ENCODE results near the gene C19orf85. TPM values are rescaled to one million over a fixed set of nuclear protein-coding genes. Genes with fewer than 3 reads are reported as not detected.
"Not testable (repeated sequence)": the region's sequence is repeated elsewhere in the genome, so short reads cannot be mapped to it uniquely, and the experiment has no call there.

Gene C19orf85
- total RNA-seq = not detected

- H3K36me3 Mint-ChIP-seq = no peaks in the 10 kb centered on the region
- ATAC-seq = no peak
- no peak within 1 kb of the TSS for H3K4me3 Mint-ChIP-seq
- H3K4me1 Mint-ChIP-seq (ENCODE audit: low read depth in 2 of 2) = peaks cover 17 to 21% of the 10 kb centered on the region in 2 donors
- no peaks in the 10 kb centered on the region for H3K27me3 Mint-ChIP-seq
- DNase-seq (ENCODE audit: low spot score) = no peak
- H3K27ac Mint-ChIP-seq = no peak within 1 kb of the TSS
- H3K9me3 Mint-ChIP-seq = no peaks in the 10 kb centered on the region
Observed at GRCh38 chr19:55464662-55465054, at the start of gene C19orf85. Gene C19orf85 (minus strand): TSS chr19:55464751. CDS start chr19:55464554, 197 bp downstream.

- Mint-ChIP-seq H3K4me3 (no peak overlapping the region), H3K27me3 (peaks cover 13 to 16% of the 10 kb centered on the region in 2 donors), H3K27ac (no peak overlapping the region), H3K4me1 (ENCODE audit: low read depth in 2 of 2) (peaks cover 10 to 12% of the 10 kb centered on the region in 2 donors), H3K36me3 (peaks cover 3% of the 10 kb centered on the region), H3K9me3 (no peaks in the 10 kb centered on the region)
- DNase-seq (ENCODE audit: low spot score) (no peak), ATAC-seq (no peak)
Observed at GRCh38 chr19:55508120-55508519, 43.6 kb upstream of the C19orf85 start.

- no peak overlapping the region for H3K27ac Mint-ChIP-seq
- H3K4me3 Mint-ChIP-seq = no peak overlapping the region
- DNase-seq (ENCODE audit: low spot score) (no peak), ATAC-seq (no peak)
- peaks cover 0 to 9% of the 10 kb centered on the region in 2 donors for H3K27me3 Mint-ChIP-seq
- H3K4me1 Mint-ChIP-seq (ENCODE audit: low read depth in 2 of 2) = peaks cover 21 to 29% of the 10 kb centered on the region in 2 donors
- H3K36me3 Mint-ChIP-seq = peaks cover 4% of the 10 kb centered on the region
- H3K9me3 Mint-ChIP-seq = no peaks in the 10 kb centered on the region
Observed at GRCh38 chr19:55504981-55505380, 40.4 kb upstream of the C19orf85 start.

GRCh38 chr19:55504252-55504603 is 39.7 kb upstream of the C19orf85 start:
- Mint-ChIP-seq H3K27ac (peak overlapping the region; percentile 40 to 74), H3K9me3 (no peaks in the 10 kb centered on the region), H3K4me1 (ENCODE audit: low read depth in 2 of 2) (peaks cover 21 to 29% of the 10 kb centered on the region in 2 donors), H3K36me3 (peaks cover 4% of the 10 kb centered on the region), H3K4me3 (peak overlapping the region; percentile 82), H3K27me3 (peaks cover 0 to 8% of the 10 kb centered on the region in 2 donors)
- DNase-seq (ENCODE audit: low spot score) (no peak), ATAC-seq (no peak)

- peak; percentile 93 for DNase-seq (ENCODE audit: low spot score)
- Mint-ChIP-seq H3K36me3 (peaks cover 4% of the 10 kb centered on the region), H3K4me1 (ENCODE audit: low read depth in 2 of 2) (peaks cover 21 to 29% of the 10 kb centered on the region in 2 donors), H3K27me3 (peaks cover 0 to 7% of the 10 kb centered on the region in 2 donors), H3K4me3 (peak overlapping the region; percentile 82), H3K9me3 (no peaks in the 10 kb centered on the region), H3K27ac (peak overlapping the region; percentile 40 to 74)
- ATAC-seq = peak; percentile 95 to 97
Observed at GRCh38 chr19:55503502-55504251, 39.1 kb upstream of the C19orf85 start.

- ATAC-seq (no peak), DNase-seq (ENCODE audit: low spot score) (no peak)
- peak overlapping the region; percentile 82 for H3K4me3 Mint-ChIP-seq
- H3K36me3 Mint-ChIP-seq = peaks cover 4% of the 10 kb centered on the region
- H3K9me3 Mint-ChIP-seq = no peaks in the 10 kb centered on the region
- peaks cover 21 to 29% of the 10 kb centered on the region in 2 donors for H3K4me1 Mint-ChIP-seq (ENCODE audit: low read depth in 2 of 2)
- H3K27ac Mint-ChIP-seq = peak overlapping the region; percentile 40 to 74
- peaks cover 0 to 6% of the 10 kb centered on the region in 2 donors for H3K27me3 Mint-ChIP-seq
Observed at GRCh38 chr19:55503157-55503501, 38.6 kb upstream of the C19orf85 start.

- Mint-ChIP-seq H3K27ac (no peak overlapping the region), H3K9me3 (no peaks in the 10 kb centered on the region), H3K27me3 (no peaks in the 10 kb centered on the region), H3K4me3 (peak overlapping the region; percentile 13), H3K4me1 (ENCODE audit: low read depth in 2 of 2) (peaks cover 21 to 29% of the 10 kb centered on the region in 2 donors), H3K36me3 (peaks cover 4% of the 10 kb centered on the region)
- no peak for ATAC-seq
- no peak for DNase-seq (ENCODE audit: low spot score)
Observed at GRCh38 chr19:55502197-55502952, 37.8 kb upstream of the C19orf85 start.

- Mint-ChIP-seq H3K27ac (no peak overlapping the region), H3K36me3 (peaks cover 4% of the 10 kb centered on the region), H3K27me3 (no peaks in the 10 kb centered on the region), H3K4me3 (no peak overlapping the region), H3K4me1 (ENCODE audit: low read depth in 2 of 2) (peaks cover 21 to 29% of the 10 kb centered on the region in 2 donors), H3K9me3 (no peaks in the 10 kb centered on the region)
- DNase-seq (ENCODE audit: low spot score) (no peak), ATAC-seq (no peak)
Observed at GRCh38 chr19:55500368-55500952, 35.9 kb upstream of the C19orf85 start.

- no peaks in the 10 kb centered on the region for H3K27me3 Mint-ChIP-seq
- H3K27ac Mint-ChIP-seq = no peak overlapping the region
- DNase-seq (ENCODE audit: low spot score) (no peak), ATAC-seq (no peak)
- no peak overlapping the region for H3K4me3 Mint-ChIP-seq
- H3K4me1 Mint-ChIP-seq (ENCODE audit: low read depth in 2 of 2) = peaks cover 13 to 18% of the 10 kb centered on the region in 2 donors
- H3K36me3 Mint-ChIP-seq = peaks cover 3% of the 10 kb centered on the region
- H3K9me3 Mint-ChIP-seq = no peaks in the 10 kb centered on the region
Observed at GRCh38 chr19:55498246-55498840, 33.8 kb upstream of the C19orf85 start.

- Mint-ChIP-seq H3K27ac (no peak overlapping the region), H3K4me3 (no peak overlapping the region), H3K4me1 (ENCODE audit: low read depth in 2 of 2) (peaks cover 9 to 13% of the 10 kb centered on the region in 2 donors), H3K36me3 (no peaks in the 10 kb centered on the region), H3K27me3 (peaks cover 0 to 2% of the 10 kb centered on the region in 2 donors), H3K9me3 (no peaks in the 10 kb centered on the region)
- DNase-seq (ENCODE audit: low spot score) (no peak), ATAC-seq (no peak)
Observed at GRCh38 chr19:55497763-55498162, 33.2 kb upstream of the C19orf85 start.

GRCh38 chr19:55496820-55497219 is 32.3 kb upstream of the C19orf85 start:
- not testable (repeated sequence) for H3K9me3 Mint-ChIP-seq; H3K27ac Mint-ChIP-seq; H3K4me3 Mint-ChIP-seq; H3K36me3 Mint-ChIP-seq; H3K4me1 Mint-ChIP-seq (ENCODE audit: low read depth in 2 of 2); ATAC-seq; DNase-seq (ENCODE audit: low spot score); H3K27me3 Mint-ChIP-seq

- DNase-seq (ENCODE audit: low spot score) (no peak), ATAC-seq (no peak)
- Mint-ChIP-seq H3K4me3 (no peak overlapping the region), H3K27me3 (peaks cover 0 to 6% of the 10 kb centered on the region in 2 donors), H3K27ac (no peak overlapping the region), H3K9me3 (no peaks in the 10 kb centered on the region), H3K4me1 (ENCODE audit: low read depth in 2 of 2) (no peaks in the 10 kb centered on the region), H3K36me3 (no peaks in the 10 kb centered on the region)
Observed at GRCh38 chr19:55495646-55496349, 31.2 kb upstream of the C19orf85 start.

GRCh38 chr19:55494172-55494761 is 29.7 kb upstream of the C19orf85 start:
- H3K4me3 Mint-ChIP-seq = no peak overlapping the region
- no peak overlapping the region for H3K27ac Mint-ChIP-seq
- H3K36me3 Mint-ChIP-seq = no peaks in the 10 kb centered on the region
- H3K4me1 Mint-ChIP-seq (ENCODE audit: low read depth in 2 of 2) = no peaks in the 10 kb centered on the region
- no peaks in the 10 kb centered on the region for H3K9me3 Mint-ChIP-seq
- ATAC-seq = no peak
- peaks cover 0 to 6% of the 10 kb centered on the region in 2 donors for H3K27me3 Mint-ChIP-seq
- DNase-seq (ENCODE audit: low spot score) = no peak
